Neural cell (in vitro differentiated cells): Measurements from ENCODE around the gene ZNF23. TPM values are rescaled to one million over a fixed set of nuclear protein-coding genes. Genes with fewer than 3 reads are reported as not detected.

Experiments used
- H2AFZ ChIP-seq: fragments of 200-600, 300-800 bp; sonication (generic), shearing (Covaris generic); 2 replicates; pipeline ENCODE4 v1.6.0; 2014; ENCODE audit warnings: low read depth, mild to moderate bottlenecking, antibody characterized with exemption, low read length, moderate library complexity
- H3F3A ChIP-seq: fragments of 200-600 bp; shearing (Covaris generic); 2 replicates; pipeline ENCODE4 v1.6.1; 2016; ENCODE audit warnings: mild to moderate bottlenecking, moderate library complexity, mixed read lengths, antibody characterized with exemption, low read length; ENCODE audit not compliant: insufficient read depth, poor library complexity, severe bottlenecking
- H3K27ac ChIP-seq: fragments of 200-600, 300-800 bp; sonication (generic), shearing (Covaris generic); 2 replicates; pipeline ENCODE4 v1.5.1; 2014; ENCODE audit warnings: mild to moderate bottlenecking, low read length, moderate library complexity
- H3K27me3 ChIP-seq: fragments of 300-800, 200-600 bp; sonication (generic), shearing (Covaris generic); 2 replicates; pipeline ENCODE4 v1.6.0; 2014; ENCODE audit warnings: mild to moderate bottlenecking, low read depth, low read length, moderate library complexity; ENCODE audit not compliant: insufficient read depth
- H3K36me3 ChIP-seq: fragments of 300-800, 200-600 bp; sonication (generic), shearing (Covaris generic); 2 replicates; pipeline ENCODE4 v1.5.1; 2014; ENCODE audit warnings: mild to moderate bottlenecking, antibody characterized with exemption, low read length, moderate library complexity; ENCODE audit not compliant: insufficient read depth
- H3K4me2 ChIP-seq: fragments of 300-800, 200-600 bp; sonication (generic), shearing (Covaris generic); 2 replicates; pipeline ENCODE4 v1.6.0; 2014; ENCODE audit warnings: mild to moderate bottlenecking, low read length
- H3K4me3 ChIP-seq: fragments of 300-800, 200-600 bp; sonication (generic), shearing (Covaris generic); 2 replicates; pipeline ENCODE4 v1.5.1; 2014; ENCODE audit warnings: mild to moderate bottlenecking, low read length, moderate library complexity
- H3K79me2 ChIP-seq: fragments of 200-600 bp; shearing (Covaris generic); replicated peaks from 2 replicates; pipeline ENCODE4 v1.6.0; 2014; ENCODE audit warnings: mild to moderate bottlenecking, low read length, moderate library complexity; ENCODE audit not compliant: insufficient read depth
- H3K9ac ChIP-seq: fragments of 300-800, 200-600 bp; sonication (generic), shearing (Covaris generic); 2 replicates; pipeline ENCODE4 v1.6.1; 2016; ENCODE audit warnings: mild to moderate bottlenecking, low read length, mixed read lengths
- H3K9me2 ChIP-seq: fragments of 200-600 bp; shearing (Covaris generic); 2 replicates; pipeline ENCODE4 v1.6.1; 2016; ENCODE audit warnings: mild to moderate bottlenecking, low read length, mixed read lengths; ENCODE audit not compliant: insufficient read depth
- H3K9me3 ChIP-seq: fragments of 200-600, 300-800 bp; sonication (generic), shearing (Covaris generic); 2 replicates; pipeline ENCODE4 v1.6.1; 2016; ENCODE audit warnings: mild to moderate bottlenecking, mixed run types, low read length, moderate library complexity, mixed read lengths
- H4K20me1 ChIP-seq: fragments of 200-600 bp; shearing (Covaris generic); 2 replicates; pipeline ENCODE4 v1.6.1; 2016; ENCODE audit warnings: mild to moderate bottlenecking, mixed run types; ENCODE audit not compliant: insufficient read depth
- EP300 ChIP-seq: fragments of 450-650 bp; conservative IDR thresholded peaks from 2 replicates; pipeline ENCODE4 v1.6.1; 2014; ENCODE audit warnings: antibody characterized with exemption, mild to moderate bottlenecking, moderate library complexity; ENCODE audit not compliant: poor library complexity, severe bottlenecking
- EZH2 ChIP-seq: fragments of 200-600, 300-800 bp; shearing (Covaris generic), sonication (generic); IDR thresholded peaks from 2 replicates; pipeline ENCODE4 v1.6.1; 2014; ENCODE audit warnings: antibody characterized with exemption, low read length, borderline replicate concordance, mild to moderate bottlenecking; ENCODE audit not compliant: insufficient read depth, poor library complexity, severe bottlenecking
- MXI1 ChIP-seq: fragments of 450-650 bp; conservative IDR thresholded peaks from 2 replicates; pipeline ENCODE4 v1.6.1; 2014; ENCODE audit warnings: antibody characterized with exemption, mild to moderate bottlenecking; ENCODE audit not compliant: poor library complexity, severe bottlenecking
- POLR2AphosphoS5 ChIP-seq: IDR thresholded peaks from 2 replicates; pipeline ENCODE4 v1.6.1; 2012
- RAD21 ChIP-seq: fragments of 450-650 bp; conservative IDR thresholded peaks from 2 replicates; pipeline ENCODE4 v1.6.1; 2014; ENCODE audit warnings: antibody characterized with exemption, mild to moderate bottlenecking, moderate library complexity
- SMC3 ChIP-seq: fragments of 450-650 bp; conservative IDR thresholded peaks from 2 replicates; pipeline ENCODE4 v1.6.1; 2014; ENCODE audit warnings: antibody characterized with exemption, mild to moderate bottlenecking, moderate library complexity; ENCODE audit not compliant: poor library complexity
- TAF1 ChIP-seq: IDR thresholded peaks from 2 replicates; pipeline ENCODE4 v1.6.1; 2012; ENCODE audit warnings: low read depth
- polyA plus RNA-seq: library from polyadenylated mRNA; depleted of rRNA; stranded (reverse); fragments of >200 nt; gene quantifications from 2 replicates; pipeline ENCODE4 v1.2.3, GENCODE V29; 2014
- TF ChIP-seq, protein P1 (sequence below): fragments of 450-650 bp; IDR thresholded peaks from 2 replicates; pipeline ENCODE4 v1.5.1; 2014; ENCODE audit warnings: antibody characterized with exemption, mild to moderate bottlenecking, moderate library complexity; ENCODE audit not compliant: poor library complexity, severe bottlenecking
- TF ChIP-seq, protein P2 (sequence below): IDR thresholded peaks from 2 replicates; pipeline ENCODE4 v1.6.1; 2012; ENCODE audit warnings: borderline replicate concordance

The ZNF23 gene
- polyA plus RNA-seq, 1 donor from 2014 or later = 40.4 TPM

GRCh38 chr16:71429581-71429980, 32.5 kb downstream of the ZNF23 start:
- H3F3A ChIP-seq = no peaks in the 10 kb centered on the region
- no peak overlapping the region for H3K27ac ChIP-seq
- peaks cover 21% of the 10 kb centered on the region for H3K27me3 ChIP-seq
- no peaks in the 10 kb centered on the region for H3K36me3 ChIP-seq
- no peaks in the 10 kb centered on the region for H3K9me2 ChIP-seq
- no peaks in the 10 kb centered on the region for H3K9me3 ChIP-seq
- TF ChIP-seq, protein P1, sequence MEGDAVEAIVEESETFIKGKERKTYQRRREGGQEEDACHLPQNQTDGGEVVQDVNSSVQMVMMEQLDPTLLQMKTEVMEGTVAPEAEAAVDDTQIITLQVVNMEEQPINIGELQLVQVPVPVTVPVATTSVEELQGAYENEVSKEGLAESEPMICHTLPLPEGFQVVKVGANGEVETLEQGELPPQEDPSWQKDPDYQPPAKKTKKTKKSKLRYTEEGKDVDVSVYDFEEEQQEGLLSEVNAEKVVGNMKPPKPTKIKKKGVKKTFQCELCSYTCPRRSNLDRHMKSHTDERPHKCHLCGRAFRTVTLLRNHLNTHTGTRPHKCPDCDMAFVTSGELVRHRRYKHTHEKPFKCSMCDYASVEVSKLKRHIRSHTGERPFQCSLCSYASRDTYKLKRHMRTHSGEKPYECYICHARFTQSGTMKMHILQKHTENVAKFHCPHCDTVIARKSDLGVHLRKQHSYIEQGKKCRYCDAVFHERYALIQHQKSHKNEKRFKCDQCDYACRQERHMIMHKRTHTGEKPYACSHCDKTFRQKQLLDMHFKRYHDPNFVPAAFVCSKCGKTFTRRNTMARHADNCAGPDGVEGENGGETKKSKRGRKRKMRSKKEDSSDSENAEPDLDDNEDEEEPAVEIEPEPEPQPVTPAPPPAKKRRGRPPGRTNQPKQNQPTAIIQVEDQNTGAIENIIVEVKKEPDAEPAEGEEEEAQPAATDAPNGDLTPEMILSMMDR = no peak
- TF ChIP-seq EZH2 (no peak), POLR2AphosphoS5 (no peak)
- no peak overlapping the region for H3K9ac ChIP-seq
- no peak overlapping the region for H2AFZ ChIP-seq
- H3K4me2 ChIP-seq = no peak overlapping the region
- H3K79me2 ChIP-seq = no peaks in the 10 kb centered on the region
- H4K20me1 ChIP-seq = no peaks in the 10 kb centered on the region
- no peak overlapping the region for H3K4me3 ChIP-seq

GRCh38 chr16:71428883-71429282, 33.2 kb downstream of the ZNF23 start:
- Histone ChIP-seq H3K79me2 (no peaks in the 10 kb centered on the region), H3F3A (no peaks in the 10 kb centered on the region), H3K27me3 (peaks cover 25% of the 10 kb centered on the region), H3K4me2 (no peak overlapping the region), H4K20me1 (no peaks in the 10 kb centered on the region), H3K9me2 (no peaks in the 10 kb centered on the region), H3K36me3 (no peaks in the 10 kb centered on the region), H3K9me3 (no peaks in the 10 kb centered on the region), H3K27ac (no peak overlapping the region), H2AFZ (no peak overlapping the region), H3K9ac (no peak overlapping the region), H3K4me3 (no peak overlapping the region)
- TF ChIP-seq EP300 (no peak), RAD21 (no peak), TAF1 (no peak), SMC3 (no peak), EZH2 (no peak), MXI1 (no peak), POLR2AphosphoS5 (no peak)
- TF ChIP-seq, protein P1 = no peak
- TF ChIP-seq, protein P2, sequence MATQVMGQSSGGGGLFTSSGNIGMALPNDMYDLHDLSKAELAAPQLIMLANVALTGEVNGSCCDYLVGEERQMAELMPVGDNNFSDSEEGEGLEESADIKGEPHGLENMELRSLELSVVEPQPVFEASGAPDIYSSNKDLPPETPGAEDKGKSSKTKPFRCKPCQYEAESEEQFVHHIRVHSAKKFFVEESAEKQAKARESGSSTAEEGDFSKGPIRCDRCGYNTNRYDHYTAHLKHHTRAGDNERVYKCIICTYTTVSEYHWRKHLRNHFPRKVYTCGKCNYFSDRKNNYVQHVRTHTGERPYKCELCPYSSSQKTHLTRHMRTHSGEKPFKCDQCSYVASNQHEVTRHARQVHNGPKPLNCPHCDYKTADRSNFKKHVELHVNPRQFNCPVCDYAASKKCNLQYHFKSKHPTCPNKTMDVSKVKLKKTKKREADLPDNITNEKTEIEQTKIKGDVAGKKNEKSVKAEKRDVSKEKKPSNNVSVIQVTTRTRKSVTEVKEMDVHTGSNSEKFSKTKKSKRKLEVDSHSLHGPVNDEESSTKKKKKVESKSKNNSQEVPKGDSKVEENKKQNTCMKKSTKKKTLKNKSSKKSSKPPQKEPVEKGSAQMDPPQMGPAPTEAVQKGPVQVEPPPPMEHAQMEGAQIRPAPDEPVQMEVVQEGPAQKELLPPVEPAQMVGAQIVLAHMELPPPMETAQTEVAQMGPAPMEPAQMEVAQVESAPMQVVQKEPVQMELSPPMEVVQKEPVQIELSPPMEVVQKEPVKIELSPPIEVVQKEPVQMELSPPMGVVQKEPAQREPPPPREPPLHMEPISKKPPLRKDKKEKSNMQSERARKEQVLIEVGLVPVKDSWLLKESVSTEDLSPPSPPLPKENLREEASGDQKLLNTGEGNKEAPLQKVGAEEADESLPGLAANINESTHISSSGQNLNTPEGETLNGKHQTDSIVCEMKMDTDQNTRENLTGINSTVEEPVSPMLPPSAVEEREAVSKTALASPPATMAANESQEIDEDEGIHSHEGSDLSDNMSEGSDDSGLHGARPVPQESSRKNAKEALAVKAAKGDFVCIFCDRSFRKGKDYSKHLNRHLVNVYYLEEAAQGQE = no peak
